NCI-H2081 (cell line): Measurements from ENCODE around the gene PPP1R14C.

Source experiments
- DNase-seq, 2 experiments: peaks; one replicate each; lab custom pipeline; 2025; lab: John Stamatoyannopoulos, UW

Gene PPP1R14C

DNA sequence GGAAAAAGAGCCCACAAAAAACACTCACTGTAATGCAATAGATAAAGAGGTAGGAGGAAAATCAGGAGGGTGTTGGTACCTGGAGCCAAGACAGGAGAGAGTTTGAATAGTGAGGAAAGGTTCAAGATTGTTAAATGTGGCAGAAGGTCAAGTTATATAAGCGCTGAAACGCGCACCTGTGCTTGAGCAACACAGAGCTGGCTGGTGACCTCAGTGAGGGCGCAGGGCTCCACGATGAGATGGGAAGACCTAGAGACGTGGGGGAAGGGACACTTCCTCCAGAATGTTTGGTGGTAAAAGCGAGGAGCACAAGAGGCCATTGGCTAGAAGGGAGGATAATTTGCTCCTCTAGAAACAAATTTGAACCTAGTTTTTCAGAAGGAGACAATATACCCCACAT lies 4.2 kb upstream of the PPP1R14C start:
- DNase-seq = no peak

DNA sequence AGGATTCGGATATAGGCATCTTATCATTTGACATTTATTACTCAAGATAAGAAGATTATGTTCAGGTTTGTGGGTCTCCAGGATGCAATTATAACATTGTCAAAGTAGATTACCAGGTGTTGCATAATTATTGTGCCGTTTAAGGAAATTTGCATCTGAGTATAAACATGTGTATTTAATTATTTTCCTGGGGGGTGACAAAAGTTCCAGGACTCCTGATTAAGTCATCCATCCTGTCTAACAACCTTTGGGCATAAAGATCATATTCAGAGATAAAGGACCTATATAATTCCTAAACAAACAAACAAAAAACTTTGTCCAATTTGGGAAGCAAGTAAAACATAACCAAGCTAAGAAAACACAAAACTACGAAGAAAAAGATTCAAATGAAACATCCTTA lies 3.3 kb upstream of the PPP1R14C start:
- DNase-seq = no peak

DNA sequence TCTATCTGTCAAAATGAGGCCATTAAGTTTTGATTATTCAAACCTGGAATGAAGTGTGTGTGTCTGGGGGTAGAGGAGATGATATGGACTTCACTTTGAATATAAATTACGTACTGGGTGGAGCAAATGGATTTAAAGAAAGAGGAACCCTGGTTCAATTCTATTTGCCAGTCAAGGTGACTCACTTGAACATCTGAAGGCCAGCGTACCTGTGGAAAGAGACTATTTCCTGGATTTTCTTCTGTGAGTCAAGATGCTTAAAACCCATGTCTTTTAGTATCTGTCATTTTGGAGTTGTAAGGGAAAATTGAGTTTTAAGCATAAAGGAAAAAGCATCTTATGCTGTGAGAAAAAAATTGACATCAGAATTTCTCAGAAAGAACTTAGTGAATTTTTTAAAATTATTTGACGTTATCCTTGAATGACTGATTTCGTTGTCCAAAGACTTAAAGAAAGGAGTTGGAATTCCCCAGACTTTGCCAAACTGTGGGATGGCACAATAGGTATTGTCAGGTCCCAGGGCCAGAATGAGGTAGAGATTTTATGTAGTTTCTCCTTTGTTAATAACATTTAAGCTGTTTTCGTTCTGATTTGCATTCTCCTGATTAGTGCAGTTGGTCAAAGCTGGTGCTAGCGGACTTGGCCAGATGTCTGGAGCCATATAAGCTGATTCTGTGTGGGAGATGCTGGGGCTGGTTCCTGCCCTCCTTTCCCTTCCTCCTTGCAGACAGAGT lies 2.4 kb upstream of the PPP1R14C start:
- no peak for DNase-seq

DNA sequence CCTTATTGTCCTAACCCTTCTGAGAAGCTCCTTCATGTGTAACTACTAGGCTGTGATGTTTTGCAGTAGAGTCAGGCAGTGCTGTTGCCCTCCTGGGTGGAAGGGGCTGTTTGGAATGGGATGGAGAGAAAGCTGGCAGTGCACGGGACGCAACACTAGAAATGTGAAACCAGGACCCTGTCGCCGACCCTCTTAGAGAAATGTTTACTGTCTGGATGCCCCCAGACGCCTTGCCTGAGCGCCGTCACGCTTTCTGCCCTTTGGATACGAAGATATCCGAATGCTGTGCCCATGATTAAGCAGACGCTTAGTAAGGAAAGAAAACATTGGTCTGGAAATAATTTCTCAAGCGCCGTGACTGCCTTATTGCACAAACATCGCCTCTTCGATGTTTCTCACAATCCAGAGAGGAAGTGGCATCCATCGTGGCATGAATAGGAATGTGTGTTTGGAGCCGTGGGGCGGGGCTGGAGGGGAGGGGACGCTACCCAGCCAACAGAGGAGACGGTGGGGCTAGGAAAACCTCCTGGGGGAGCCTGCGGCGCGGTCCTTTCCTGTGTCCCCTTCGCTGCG lies 661 bp upstream of the PPP1R14C start:
- DNase-seq = peak in 1 of 2 experiments; percentile 25

DNA sequence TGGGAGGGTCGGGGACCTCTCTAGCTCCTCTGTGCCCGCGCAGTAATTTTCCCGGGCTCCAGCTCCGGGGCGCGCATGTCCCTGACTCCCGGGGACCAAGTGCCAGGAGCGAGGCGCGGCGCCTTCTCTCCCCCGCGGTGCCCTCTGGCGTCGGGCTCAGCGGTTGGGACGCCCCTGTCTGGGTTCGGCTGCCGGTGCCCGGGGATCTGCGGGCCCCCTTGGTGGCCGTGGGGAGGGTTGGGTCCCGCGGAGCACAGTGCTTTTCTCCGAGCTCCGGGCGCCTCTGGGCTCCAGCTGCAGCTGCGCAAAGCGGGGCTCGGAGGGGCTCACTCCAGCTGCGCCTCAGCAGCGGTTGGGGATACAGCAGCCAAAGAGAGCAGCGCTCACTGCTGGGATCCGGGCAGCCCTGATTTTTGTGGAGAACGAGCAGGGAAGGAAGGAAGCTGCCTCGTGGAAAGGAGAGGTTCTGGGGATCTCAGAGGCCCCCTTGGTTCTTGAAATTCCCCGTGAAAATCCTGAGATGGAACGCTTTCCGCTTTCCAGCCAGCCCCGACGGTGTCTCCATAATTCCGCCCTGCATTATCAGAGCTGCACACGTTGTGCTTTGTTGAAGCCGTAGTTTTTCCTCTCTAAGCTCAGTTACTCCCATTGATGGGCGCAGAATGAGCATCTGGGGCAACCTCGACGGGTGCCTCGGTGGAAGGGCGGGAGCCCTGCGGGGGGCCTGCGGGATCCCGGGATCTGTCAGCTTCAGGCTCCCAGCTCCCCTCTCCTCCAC lies 861 bp downstream of the PPP1R14C start:
- DNase-seq = no peak

DNA sequence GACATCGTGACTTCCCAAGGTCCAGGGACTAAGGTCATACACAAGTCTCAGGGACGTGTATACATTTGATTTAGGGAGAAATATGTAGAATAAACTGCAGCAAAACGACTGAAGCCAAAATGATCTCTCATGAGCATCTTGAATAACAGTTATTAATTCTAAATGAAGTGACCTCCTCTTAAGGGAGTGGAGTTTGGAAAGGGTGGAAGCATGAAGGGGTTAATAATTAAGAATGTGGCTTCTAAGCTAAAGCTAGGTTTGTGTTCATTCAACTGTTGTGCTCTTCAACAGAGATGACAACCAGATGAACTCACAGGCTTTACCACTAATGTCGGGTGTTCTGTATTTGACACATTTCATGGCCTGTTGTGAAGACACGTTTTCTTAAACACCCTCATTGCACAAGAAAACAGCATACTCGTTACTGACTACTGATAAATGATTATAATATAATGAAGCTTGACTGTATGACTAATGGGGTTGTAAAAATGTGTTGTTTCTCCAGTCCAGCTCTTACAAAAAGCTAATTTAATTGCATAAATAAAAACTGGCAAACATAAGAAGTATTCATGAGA lies 1.5 kb downstream of the PPP1R14C start:
- no peak for DNase-seq

DNA sequence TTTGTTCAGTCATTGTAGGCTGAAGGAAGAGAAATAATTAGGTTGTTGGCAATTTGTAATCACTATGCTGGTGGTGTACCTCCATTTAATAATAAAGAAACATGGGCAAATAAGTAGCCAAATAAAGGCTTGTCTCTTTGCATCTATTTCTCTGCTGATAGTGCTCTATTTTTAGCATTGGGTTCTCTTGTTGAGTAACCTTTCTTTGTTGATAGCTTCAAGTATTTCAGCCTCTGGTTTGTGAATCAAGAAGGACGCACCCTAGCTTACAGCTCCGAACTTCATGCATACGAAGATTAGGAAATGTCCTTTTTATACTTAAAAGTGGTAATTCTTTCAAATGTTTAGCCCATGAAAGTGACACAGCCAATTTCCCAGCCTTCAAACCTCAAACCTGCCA lies 2.6 kb downstream of the PPP1R14C start:
- no peak for DNase-seq

DNA sequence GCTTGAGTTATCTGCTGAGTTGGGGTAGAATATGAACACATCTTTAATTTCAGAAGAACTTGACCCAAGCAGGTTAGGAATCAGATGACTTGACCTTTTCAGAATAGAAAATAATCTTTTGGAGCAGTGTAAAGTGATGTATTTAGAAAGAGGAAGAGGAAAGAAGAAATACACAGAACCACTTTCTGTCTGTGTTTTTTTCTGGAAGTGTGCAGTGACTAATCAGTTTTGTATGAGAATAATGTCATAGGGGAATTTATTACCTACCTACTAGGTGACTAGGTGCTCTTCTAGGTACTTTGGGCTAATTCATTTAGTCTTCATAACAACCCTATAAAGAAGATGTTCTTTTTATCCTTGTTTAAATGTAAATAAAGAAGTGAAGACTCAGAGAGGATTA lies 3.0 kb downstream of the PPP1R14C start:
- no peak for DNase-seq

DNA sequence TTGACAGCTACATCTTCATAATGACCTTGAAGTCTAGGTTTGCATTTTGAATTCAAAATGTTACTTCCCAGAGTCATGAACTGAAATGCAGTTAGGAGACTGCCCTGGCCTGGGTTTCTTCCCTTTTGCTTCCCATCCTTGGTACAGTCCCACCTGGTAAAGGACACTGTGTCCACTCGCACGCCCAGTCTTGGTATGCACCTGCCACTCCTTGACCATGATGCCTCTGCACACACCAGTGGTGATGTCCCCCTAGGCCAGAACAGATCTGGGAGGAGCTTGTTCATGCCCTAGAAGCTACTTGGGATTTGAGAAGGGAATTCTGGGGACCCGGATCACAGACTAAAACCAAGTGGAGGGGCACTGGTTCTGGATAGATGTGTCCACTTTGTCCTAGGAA lies 3.6 kb downstream of the PPP1R14C start:
- no peak for DNase-seq

DNA sequence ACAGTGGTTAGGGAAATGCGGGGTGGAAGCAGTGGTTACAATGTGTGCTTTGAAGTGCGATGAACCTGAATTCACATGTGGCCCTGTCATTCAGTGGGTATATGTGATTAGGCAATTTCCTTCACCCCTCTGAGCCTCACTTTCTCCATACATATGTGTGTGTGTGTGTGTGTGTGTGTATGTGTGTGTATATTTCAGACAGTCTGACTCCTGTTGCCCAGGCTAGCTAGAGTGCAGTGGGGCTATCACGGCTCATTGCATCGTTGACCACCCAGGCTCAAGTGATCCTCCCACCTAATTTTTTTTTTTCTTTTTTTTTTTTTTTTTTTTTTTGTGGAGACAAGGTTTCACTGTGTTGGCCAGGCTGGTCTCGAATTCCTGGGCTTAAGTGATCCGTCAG lies 6.3 kb downstream of the PPP1R14C start:
- no peak for DNase-seq

DNA sequence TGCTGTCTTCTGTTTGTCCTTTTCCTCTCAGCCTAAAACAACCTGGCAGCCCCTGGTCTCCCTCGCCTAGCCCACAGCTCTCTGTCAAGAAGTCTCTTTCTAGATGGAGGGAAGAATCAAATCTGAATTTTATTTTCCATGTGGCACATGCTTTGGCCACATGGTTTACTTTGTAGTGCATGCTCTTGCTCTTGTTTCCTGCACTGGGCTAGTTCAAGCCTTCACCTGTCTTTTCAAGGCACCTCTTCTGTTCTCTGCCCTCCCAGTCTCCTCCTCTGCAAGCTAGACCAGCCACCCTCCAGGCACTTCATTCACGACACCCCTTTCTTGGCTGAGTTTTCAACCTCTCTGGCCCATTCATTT lies 7.6 kb downstream of the PPP1R14C start:
- DNase-seq = no peak

DNA sequence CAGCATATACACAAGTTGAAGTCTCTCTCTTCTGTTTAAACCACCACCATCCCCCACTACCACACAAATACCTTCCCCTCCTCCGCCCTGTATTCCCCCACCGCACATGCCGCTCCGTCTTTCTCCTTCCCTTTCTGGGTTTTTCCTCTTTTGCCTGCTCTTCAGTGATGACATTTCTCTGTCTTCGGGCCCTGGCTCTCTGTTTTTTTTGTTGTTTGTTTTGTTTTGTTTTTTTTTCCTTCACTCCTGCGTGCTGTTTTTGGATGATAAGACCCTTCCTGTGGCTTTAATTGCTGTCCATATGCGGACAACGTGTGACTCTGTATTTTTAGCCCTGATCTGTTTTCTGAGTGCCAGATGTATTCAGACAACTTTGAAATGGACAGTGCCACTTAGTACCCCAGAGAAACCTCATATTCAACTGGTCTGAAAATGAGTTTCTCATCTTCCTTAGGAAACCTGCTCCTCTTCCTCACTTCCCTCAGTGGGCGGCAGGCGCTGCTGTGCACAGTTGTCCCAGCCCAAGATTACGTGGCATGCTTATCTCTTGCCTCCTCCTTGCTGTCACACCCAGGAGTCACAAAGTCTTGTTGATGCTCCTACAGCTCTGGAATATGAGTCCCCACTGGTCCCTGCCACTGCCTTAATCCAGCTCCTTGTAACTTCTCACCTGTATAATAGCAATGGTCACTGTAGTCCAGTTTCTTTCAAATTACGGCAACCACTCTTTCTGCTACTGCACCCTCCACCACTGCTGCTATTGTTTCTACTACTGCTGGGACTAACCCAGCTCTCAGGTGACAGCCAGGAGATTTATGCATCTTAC lies 8.2 kb downstream of the PPP1R14C start:
- no peak for DNase-seq

DNA sequence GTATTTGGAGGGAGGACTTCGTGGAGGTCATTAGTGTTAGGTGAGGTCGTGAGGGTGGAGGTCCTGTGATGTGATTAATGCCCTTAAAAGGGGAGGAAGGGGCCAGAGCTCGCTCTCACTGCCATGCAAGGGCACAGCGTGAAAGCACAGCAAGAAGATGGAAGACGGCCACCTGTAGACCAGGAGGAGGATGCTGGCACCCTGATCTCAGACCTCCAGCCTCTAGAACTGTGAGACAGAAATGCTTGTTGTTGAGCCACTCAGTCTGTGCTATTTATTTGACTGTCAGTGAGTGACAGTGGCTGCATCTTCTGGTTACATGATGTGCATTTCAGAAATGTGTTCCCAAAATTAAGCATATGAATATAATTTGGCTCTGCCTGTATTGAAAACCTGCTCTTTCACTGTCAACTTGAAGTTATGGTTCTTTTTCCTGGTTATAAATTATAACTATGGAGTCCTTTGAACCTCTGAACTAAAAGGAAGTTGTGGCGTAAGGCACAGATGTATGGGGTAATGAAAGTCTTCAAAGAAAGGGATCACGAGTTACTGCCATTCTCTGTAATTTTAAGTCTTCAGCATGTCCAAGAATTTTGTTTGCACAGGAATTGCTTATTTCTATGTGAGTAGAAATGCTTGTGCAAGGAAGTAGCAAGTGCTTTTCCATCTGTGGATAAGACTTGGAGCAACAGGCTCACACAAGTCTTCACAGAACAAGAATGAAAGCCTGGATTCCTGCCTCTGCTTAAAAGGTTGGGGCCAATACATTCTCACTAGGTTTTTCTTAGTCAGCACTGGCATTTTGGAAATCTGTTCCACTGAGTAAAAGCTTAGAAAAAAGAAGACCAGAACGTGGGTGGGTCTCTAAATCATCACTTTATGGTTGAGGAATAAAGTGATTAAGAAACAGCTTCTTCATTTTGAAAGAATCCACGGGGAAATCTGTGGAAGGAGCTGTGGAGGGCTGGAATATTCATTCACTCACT lies 10.3 kb downstream of the PPP1R14C start:
- DNase-seq = no peak

DNA sequence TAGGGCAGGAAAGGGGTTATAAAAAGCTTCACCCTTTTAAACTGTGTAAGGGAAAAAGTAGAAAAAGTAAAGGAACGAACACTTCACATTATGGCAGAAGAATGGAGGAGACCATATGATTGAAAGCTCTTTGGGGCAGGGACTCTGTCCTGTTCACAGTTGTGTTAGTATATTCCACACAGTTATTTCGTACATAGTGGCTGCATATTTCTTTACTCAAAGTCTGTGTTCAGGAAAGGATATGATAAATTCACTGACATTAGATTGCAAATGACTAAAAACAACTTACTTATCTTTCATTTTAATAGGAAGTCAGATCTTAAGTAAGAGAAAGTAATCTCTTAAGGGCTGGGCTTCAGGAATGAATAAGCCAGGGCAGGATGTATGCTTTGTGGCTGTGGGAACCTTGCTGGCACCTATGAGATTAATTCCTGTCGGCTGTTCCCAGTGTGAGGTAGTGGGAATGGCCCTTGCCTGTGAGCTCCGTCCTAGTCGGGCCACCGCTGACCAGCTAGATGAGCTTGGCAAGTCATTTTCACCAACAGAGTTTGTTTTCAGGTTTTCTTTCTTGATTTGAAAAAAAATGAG lies 11.2 kb downstream of the PPP1R14C start:
- DNase-seq = no peak

DNA sequence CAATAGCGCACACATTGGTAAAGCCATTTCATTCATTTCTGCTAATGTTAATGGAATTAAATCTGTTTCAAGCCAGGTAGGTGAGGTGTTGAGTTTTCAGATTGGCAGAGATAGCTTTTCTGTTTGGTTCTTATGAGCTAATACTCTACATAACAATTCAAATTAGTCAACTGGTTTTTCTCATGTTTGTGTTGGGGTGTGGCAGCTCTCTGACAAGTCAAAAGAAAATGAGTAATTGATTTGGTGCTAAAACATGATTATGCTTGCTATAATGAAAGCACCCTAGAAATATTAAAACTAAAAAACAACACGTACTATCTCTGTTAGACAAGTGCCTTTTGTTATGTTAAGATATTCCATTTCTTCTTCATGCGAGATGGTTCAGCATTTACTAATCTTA lies 13.6 kb downstream of the PPP1R14C start:
- no peak for DNase-seq

DNA sequence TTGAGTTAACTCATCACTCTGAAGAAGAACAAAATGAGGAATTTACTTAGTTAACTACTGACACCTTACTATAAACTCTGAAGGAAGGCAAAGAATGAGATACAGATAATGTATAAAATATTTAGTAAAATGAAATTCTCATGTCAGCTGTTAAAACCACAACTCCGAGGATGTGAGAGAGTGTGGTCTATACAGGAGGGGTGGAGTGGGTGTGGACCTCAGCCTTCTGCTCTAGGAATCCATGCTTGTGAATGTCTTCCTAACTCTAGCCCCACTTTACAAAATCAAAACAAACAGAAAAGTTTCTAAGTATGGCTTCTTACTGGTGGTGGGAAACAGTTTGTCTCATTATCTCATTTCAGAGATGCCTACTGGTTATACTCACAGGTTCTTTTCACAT lies 14.2 kb downstream of the PPP1R14C start:
- no peak for DNase-seq

DNA sequence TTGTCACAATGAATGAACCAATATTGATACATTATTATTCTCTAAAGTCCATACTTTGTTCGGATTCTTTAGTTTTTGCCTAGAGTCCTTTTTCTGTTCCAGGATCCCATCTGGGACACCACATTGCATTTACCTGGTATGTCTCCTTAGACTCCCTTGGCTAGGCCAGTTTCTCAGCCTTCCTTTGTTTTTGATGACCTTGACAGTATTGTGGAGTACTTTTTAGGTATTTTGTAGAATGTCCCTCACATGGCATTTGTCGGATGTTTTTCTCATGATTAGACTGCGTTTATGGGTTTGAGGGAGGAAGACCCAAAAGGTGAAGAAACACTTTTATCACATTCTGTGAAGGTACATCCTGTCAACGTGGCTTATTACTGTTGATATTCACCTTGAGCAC lies 16.9 kb downstream of the PPP1R14C start:
- no peak for DNase-seq

DNA sequence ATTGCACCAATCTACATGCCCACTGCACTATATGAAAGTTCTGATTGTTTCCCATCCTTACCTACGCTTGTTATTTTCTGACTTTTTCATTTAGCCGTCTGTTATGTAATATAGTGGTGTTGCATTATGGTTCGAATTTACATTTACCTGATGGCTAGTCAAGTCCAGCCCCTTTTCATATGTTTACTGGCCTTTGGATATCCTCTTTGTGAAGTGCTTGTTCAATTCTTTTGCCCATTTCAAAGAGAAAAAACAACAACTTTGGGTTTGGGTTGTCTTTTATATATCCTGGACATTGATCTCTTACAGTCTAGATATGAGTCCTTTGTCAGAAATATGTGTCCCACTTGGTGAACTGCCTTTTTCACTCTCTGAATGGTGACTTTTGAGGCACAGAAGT lies 21.1 kb downstream of the PPP1R14C start:
- no peak for DNase-seq

DNA sequence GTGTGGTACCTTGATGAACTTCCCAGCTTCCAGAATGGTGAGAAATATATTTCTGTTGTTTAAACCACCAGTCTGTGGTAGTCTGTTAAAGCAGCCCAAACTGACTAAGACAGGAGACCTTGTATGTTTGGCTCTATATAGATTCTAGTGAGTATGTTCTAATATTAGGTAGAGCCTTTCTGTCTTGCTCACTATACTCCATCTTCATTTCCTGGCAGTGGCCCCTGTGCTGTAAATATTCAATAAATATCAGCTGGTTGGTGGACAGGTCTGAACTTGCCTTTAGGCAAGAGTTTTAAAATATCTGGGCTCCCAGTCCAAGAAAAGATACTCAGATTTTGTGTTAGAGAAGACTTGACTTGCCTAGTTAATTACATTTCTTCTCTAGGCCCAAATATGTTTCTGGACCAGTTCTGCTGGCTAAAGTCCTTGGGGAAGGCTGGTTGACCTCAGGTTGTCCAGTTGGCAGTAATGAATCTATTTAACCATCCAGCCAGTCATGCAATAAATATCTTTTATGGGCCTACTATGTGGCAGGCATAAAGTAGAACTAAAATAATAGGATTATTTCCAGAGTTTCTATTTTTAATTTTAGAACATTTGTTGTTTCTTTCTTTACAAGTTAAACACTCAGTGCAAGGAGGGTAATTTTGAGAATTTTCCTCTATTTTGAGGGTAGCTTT lies 22.3 kb downstream of the PPP1R14C start:
- DNase-seq = no peak

DNA sequence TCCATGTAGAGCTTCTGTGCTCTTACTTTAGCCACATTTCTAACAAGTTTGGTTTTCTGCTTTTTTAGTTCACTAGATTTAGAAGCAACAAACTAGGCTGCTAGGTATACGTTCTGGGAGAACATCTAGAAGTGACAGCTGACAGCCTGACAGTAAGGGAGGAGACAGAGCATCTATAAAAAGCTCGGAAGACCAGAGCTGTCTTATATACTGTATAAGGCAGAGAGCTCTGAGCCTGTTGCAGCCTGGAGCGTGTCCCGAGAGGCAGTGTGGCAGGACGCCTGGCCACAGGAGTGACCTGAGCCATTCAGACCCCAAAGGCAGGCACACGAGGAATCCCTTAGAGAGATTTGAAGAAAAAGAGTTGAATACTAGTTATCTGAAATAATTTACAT lies 24.6 kb downstream of the PPP1R14C start:
- DNase-seq = no peak
